Measurements from ENCODE around the gene ANAPC2.
A peak's percentile ranks its signal among the peaks of the same experiment; 100 is the strongest.

The ANAPC2 gene

GRCh38 chr9:137194388-137194787, 6.0 kb upstream of the ANAPC2 start:
- H3K4me3 ChIP-seq (ENCODE audit: low read length) = no peak overlapping the region
- DNase-seq (ENCODE audit: low read depth) = no peak
- no peak for TF ChIP-seq CTCF (IDR thresholded peaks at IDR 0.05; ENCODE audit: insufficient read depth, low read depth, low read length, missing control alignments)

- no peak for DNase-seq (ENCODE audit: low read depth)
- H3K4me3 ChIP-seq (ENCODE audit: low read length) = no peak overlapping the region
- no peak for TF ChIP-seq CTCF (IDR thresholded peaks at IDR 0.05; ENCODE audit: insufficient read depth, low read depth, low read length, missing control alignments)
Observed at GRCh38 chr9:137193771-137194170, 5.4 kb upstream of the ANAPC2 start.

- TF ChIP-seq CTCF (IDR thresholded peaks at IDR 0.05; ENCODE audit: insufficient read depth, low read depth, low read length, missing control alignments) = no peak
- no peak overlapping the region for H3K4me3 ChIP-seq (ENCODE audit: low read length)
- DNase-seq (ENCODE audit: low read depth) = no peak
Observed at GRCh38 chr9:137192859-137193258, 4.5 kb upstream of the ANAPC2 start.

GRCh38 chr9:137192448-137192780, 4.1 kb upstream of the ANAPC2 start:
- no peak overlapping the region for H3K4me3 ChIP-seq (ENCODE audit: low read length)
- no peak for TF ChIP-seq CTCF (IDR thresholded peaks at IDR 0.05; ENCODE audit: insufficient read depth, low read depth, low read length, missing control alignments)
- no peak for DNase-seq (ENCODE audit: low read depth)

GRCh38 chr9:137191691-137192447, 3.5 kb upstream of the ANAPC2 start:
- DNase-seq (ENCODE audit: low read depth) = no peak
- no peak for TF ChIP-seq CTCF (IDR thresholded peaks at IDR 0.05; ENCODE audit: insufficient read depth, low read depth, low read length, missing control alignments)
- H3K4me3 ChIP-seq (ENCODE audit: low read length) = no peak overlapping the region

GRCh38 chr9:137191245-137191644, 2.9 kb upstream of the ANAPC2 start:
- H3K4me3 ChIP-seq (ENCODE audit: low read length) = no peak overlapping the region
- DNase-seq (ENCODE audit: low read depth) = no peak
- no peak for TF ChIP-seq CTCF (IDR thresholded peaks at IDR 0.05; ENCODE audit: insufficient read depth, low read depth, low read length, missing control alignments)

GRCh38 chr9:137190315-137190856, 2.0 kb upstream of the ANAPC2 start:
- peak; percentile 27 for DNase-seq (ENCODE audit: low read depth)
- TF ChIP-seq CTCF (IDR thresholded peaks at IDR 0.05; ENCODE audit: insufficient read depth, low read depth, low read length, missing control alignments) = peak; percentile 41
- no peak overlapping the region for H3K4me3 ChIP-seq (ENCODE audit: low read length)
